Fibroblast of lung (primary cell): ENCODE data around the gene ASB3.

ENCODE experiments used
- CTCF ChIP-seq, 2 donors: IDR thresholded peaks in 1 of 2; conservative IDR thresholded peaks in 1 of 2; 1 replicate in 1 of 2; 2 replicates in 1 of 2; pipeline ENCODE4 v1.5.1; 2011 to 2012; ENCODE audit warnings: low read length in 2 of 2, control low read depth in 1 of 2, inconsistent platforms in 1 of 2, low read depth in 1 of 2, mild to moderate bottlenecking in 1 of 2
- EZH2 ChIP-seq: IDR thresholded peaks from 2 replicates; pipeline ENCODE4 v1.5.1; 2012; ENCODE audit warnings: low read length, control low read depth, mild to moderate bottlenecking; ENCODE audit errors: missing control alignments

- no peak for TF ChIP-seq CTCF (conservative IDR thresholded peaks at IDR 0.05 in 1 of 2, IDR thresholded peaks at IDR 0.05 in 1 of 2; ENCODE audit: low read depth in 1 of 2, low read length in 2 of 2)
- TF ChIP-seq EZH2, result no peak
Measured at GRCh38 chr2:53769318-53769945, 17.3 kb downstream of the ASB3 start.
